GM23248 (cell line): Measurements from ENCODE around the gene TOM1L1. TPM values are rescaled to one million over a fixed set of nuclear protein-coding genes. Genes with fewer than 3 reads are reported as not detected.
A peak's percentile ranks its signal among the peaks of the same experiment; 100 is the strongest.

Source experiments
- DNase-seq: peaks from one replicate; pipeline ENCODE4 v3.0.0-alpha.2; 2015
- H2AFZ ChIP-seq: fragments of 200-600 bp; sonication (generic); 2 replicates; pipeline ENCODE4 v1.6.1; 2016; ENCODE audit warnings: antibody characterized with exemption
- H3F3A ChIP-seq: fragments of 200-600 bp; sonication (generic); 2 replicates; pipeline ENCODE4 v1.6.1; 2016; ENCODE audit warnings: mild to moderate bottlenecking, antibody characterized with exemption, mixed run types; ENCODE audit not compliant: insufficient read depth
- H3K27ac ChIP-seq: fragments of 200-600 bp; sonication (generic); 2 replicates; pipeline ENCODE4 v1.5.1; 2016; ENCODE audit warnings: mild to moderate bottlenecking
- H3K27me3 ChIP-seq: fragments of 200-600 bp; sonication (generic); replicated peaks from 2 replicates; pipeline ENCODE4 v1.6.1; 2016; ENCODE audit warnings: mild to moderate bottlenecking; ENCODE audit not compliant: insufficient read depth
- H3K36me3 ChIP-seq: fragments of 200-600 bp; sonication (generic); 2 replicates; pipeline ENCODE4 v1.6.1; 2016; ENCODE audit warnings: low read depth, mild to moderate bottlenecking
- H3K4me1 ChIP-seq: fragments of 200-600 bp; sonication (generic); 2 replicates; pipeline ENCODE4 v1.6.1; 2016; ENCODE audit warnings: mild to moderate bottlenecking; ENCODE audit not compliant: insufficient read depth
- H3K4me2 ChIP-seq: fragments of 200-600 bp; sonication (generic); one replicate; pipeline ENCODE4 v1.6.1; 2016; ENCODE audit warnings: mild to moderate bottlenecking; ENCODE audit not compliant: unreplicated experiment
- H3K4me3 ChIP-seq: fragments of 200-600 bp; sonication (generic); 2 replicates; pipeline ENCODE4 v1.5.1; 2016; ENCODE audit warnings: mild to moderate bottlenecking
- H3K79me2 ChIP-seq: fragments of 200-600 bp; sonication (generic); 2 replicates; pipeline ENCODE4 v1.6.1; 2016; ENCODE audit warnings: mild to moderate bottlenecking; ENCODE audit not compliant: insufficient read depth
- H3K9ac ChIP-seq: fragments of 200-600 bp; sonication (generic); 2 replicates; pipeline ENCODE4 v1.6.1; 2016; ENCODE audit warnings: mild to moderate bottlenecking
- H3K9me2 ChIP-seq: fragments of 200-600 bp; sonication (generic); 2 replicates; pipeline ENCODE4 v1.6.1; 2016; ENCODE audit warnings: mixed run types, mild to moderate bottlenecking, moderate library complexity; ENCODE audit not compliant: insufficient read depth
- H3K9me3 ChIP-seq: fragments of 200-600 bp; sonication (generic); one replicate; pipeline ENCODE4 v1.6.1; 2017; ENCODE audit warnings: low read depth
- H4K20me1 ChIP-seq: fragments of 200-600 bp; sonication (generic); 2 replicates; pipeline ENCODE4 v1.6.0; 2016; ENCODE audit not compliant: insufficient read depth
- EZH2 ChIP-seq: fragments of 200-600 bp; sonication (generic); IDR thresholded peaks from 2 replicates; pipeline ENCODE4 v1.6.1; 2018; ENCODE audit warnings: antibody characterized with exemption, mild to moderate bottlenecking; ENCODE audit not compliant: insufficient read depth, poor library complexity, severe bottlenecking
- EZH2phosphoT487 ChIP-seq: fragments of 200-600 bp; sonication (generic); IDR thresholded peaks from 2 replicates; pipeline ENCODE4 v1.6.1; 2018; ENCODE audit warnings: antibody characterized with exemption, moderate library complexity, mild to moderate bottlenecking, low read depth; ENCODE audit not compliant: insufficient read depth
- WGBS, 2 experiments: methylation state at CpG; one replicate each; pipeline ENCODE4 v1.1.6; 2015 to 2017; ENCODE audit warnings: low lambda C conversion rate in 2 of 2, low coverage in 1 of 2; ENCODE audit errors: missing lambda C conversion rate in 2 of 2; 5-methylcytosine and 5-hydroxymethylcytosine counted together
- in situ Hi-C: fragments of 300-500 bp; cut with MboI; formaldehyde crosslinking; loops from 2 replicates; pipeline ENCODE4 v1.15.0; 2020
- polyA plus RNA-seq: library from polyadenylated mRNA; unstranded; fragments of >200 nt; fragmentation: Nextera tagmentation; extraction: Ambion mirVana; gene quantifications from 2 replicates; pipeline ENCODE4 v1.2.1, GENCODE V29; 2016
- total RNA-seq: library from RNA; depleted of rRNA; stranded (reverse); fragments of >200 nt; shearing (Covaris generic); gene quantifications from 2 replicates; pipeline ENCODE4 v1.2.3, GENCODE V29; 2014

Gene TOM1L1
- total and polyA plus RNA-seq, 2 experiments from 2014 or later, result 5.5 to 13.1 TPM

GRCh38 chr17:54977744-54978143 is 77.1 kb downstream of the TOM1L1 start:
- no peak overlapping the region for H3K9ac ChIP-seq
- H2AFZ ChIP-seq, result no peak overlapping the region
- no peaks in the 10 kb centered on the region for H3K9me2 ChIP-seq
- H3K27ac ChIP-seq, result no peak overlapping the region
- peaks cover 12% of the 10 kb centered on the region for H3K79me2 ChIP-seq
- in situ Hi-C loops, result loop anchor here (25.0 kb wide), 1 partner anchor 535 kb away; the partner anchor contains the start of gene SMIM36
- no peaks in the 10 kb centered on the region for H4K20me1 ChIP-seq
- no peaks in the 10 kb centered on the region for H3K36me3 ChIP-seq
- 99 to 100% methylated on average over 2 of the region's 2 CpGs for WGBS, 2 experiments
- no peak overlapping the region for H3K4me3 ChIP-seq
- no peaks in the 10 kb centered on the region for H3K27me3 ChIP-seq
- no peak for DNase-seq
- H3K4me1 ChIP-seq, result no peaks in the 10 kb centered on the region
- no peak overlapping the region for H3K4me2 ChIP-seq
- peaks cover 3% of the 10 kb centered on the region; the same call in 1 of the 2 replicates for H3F3A ChIP-seq
- TF ChIP-seq EZH2, result no peak
- TF ChIP-seq EZH2phosphoT487, result no peak
- H3K9me3 ChIP-seq, result no peaks in the 10 kb centered on the region

DNA sequence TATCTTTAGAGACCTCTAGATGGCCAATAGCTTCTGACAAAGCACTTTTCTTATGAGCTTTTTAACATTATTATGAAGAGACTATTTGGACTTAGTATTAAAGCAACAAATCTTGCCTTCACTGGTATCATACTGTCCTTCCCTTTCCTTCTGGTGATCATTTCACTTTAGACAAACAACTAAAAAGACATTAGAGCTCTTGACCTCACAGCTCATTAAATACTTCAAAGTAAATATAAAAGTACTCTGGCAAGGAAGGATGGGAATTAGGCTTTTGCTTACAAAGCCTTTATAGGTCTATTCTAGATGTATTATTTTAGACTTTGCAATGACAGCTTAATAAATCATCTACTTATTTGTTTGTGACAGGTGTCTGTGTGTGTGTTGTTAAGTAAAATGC is 79.0 kb downstream of the TOM1L1 start:
- H3F3A ChIP-seq, result peaks cover 3% of the 10 kb centered on the region; the same call in 1 of the 2 replicates
- DNase-seq, result no peak
- H3K4me3 ChIP-seq, result no peak overlapping the region
- no peak overlapping the region for H3K27ac ChIP-seq
- H3K36me3 ChIP-seq, result no peaks in the 10 kb centered on the region
- no peaks in the 10 kb centered on the region for H4K20me1 ChIP-seq
- no peaks in the 10 kb centered on the region for H3K27me3 ChIP-seq
- H3K9me2 ChIP-seq, result no peaks in the 10 kb centered on the region; the same call in 1 of the 2 replicates
- no peaks in the 10 kb centered on the region for H3K9me3 ChIP-seq
- no peak overlapping the region for H3K9ac ChIP-seq
- no peak overlapping the region for H2AFZ ChIP-seq
- in situ Hi-C loops, result loop anchor here (25.0 kb wide), 1 partner anchor 533 kb away; the partner anchor contains the start of gene SMIM36
- TF ChIP-seq EZH2phosphoT487 (no peak), EZH2 (no peak)
- H3K4me1 ChIP-seq, result no peaks in the 10 kb centered on the region
- H3K79me2 ChIP-seq, result no peaks in the 10 kb centered on the region; the same call in 1 of the 2 replicates
- no peak overlapping the region for H3K4me2 ChIP-seq

DNA sequence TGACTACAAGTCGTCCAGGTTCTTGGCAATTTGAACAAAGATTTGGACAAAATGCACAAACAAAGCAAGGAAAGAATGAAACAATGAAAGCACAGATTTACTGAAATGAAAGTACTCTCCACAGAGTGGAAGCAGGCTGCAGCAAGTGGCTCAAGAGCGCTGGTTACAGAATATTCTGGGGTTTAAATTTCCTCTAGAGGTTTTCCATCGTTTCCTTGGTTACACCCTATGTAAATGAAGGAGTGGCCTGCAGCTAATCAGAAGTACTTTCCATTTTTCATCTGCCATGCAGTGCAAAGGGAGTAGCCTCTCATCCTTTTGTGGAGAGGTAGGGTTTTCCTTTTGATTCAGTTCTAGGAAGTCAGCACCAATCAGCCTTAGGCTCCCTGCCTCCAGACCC is 79.7 kb downstream of the TOM1L1 start:
- TF ChIP-seq EZH2 (no peak), EZH2phosphoT487 (no peak)
- peaks cover 6% of the 10 kb centered on the region for H3K4me1 ChIP-seq
- H4K20me1 ChIP-seq, result no peaks in the 10 kb centered on the region
- H2AFZ ChIP-seq, result no peak overlapping the region
- no peaks in the 10 kb centered on the region for H3K36me3 ChIP-seq
- H3K9me2 ChIP-seq, result no peaks in the 10 kb centered on the region; the same call in 1 of the 2 replicates
- in situ Hi-C loops, result loop anchor here (25.0 kb wide), 1 partner anchor 532 kb away; the partner anchor contains the start of gene SMIM36
- no peaks in the 10 kb centered on the region; the same call in 1 of the 2 replicates for H3K79me2 ChIP-seq
- H3K9ac ChIP-seq, result no peak overlapping the region
- H3F3A ChIP-seq, result peaks cover 3% of the 10 kb centered on the region; the same call in 1 of the 2 replicates
- H3K27me3 ChIP-seq, result no peaks in the 10 kb centered on the region
- no peak overlapping the region for H3K4me3 ChIP-seq
- no peak overlapping the region for H3K27ac ChIP-seq
- WGBS, 2 experiments, result 60 to 67% methylated on average over 3 of the region's 3 CpGs
- no peak overlapping the region for H3K4me2 ChIP-seq
- H3K9me3 ChIP-seq, result no peaks in the 10 kb centered on the region
- no peak for DNase-seq

GRCh38 chr17:54982399-54982798 is 81.7 kb downstream of the TOM1L1 start:
- Histone ChIP-seq H3F3A (peaks cover 3% of the 10 kb centered on the region; the same call in 1 of the 2 replicates), H3K27me3 (no peaks in the 10 kb centered on the region), H4K20me1 (no peaks in the 10 kb centered on the region), H2AFZ (no peak overlapping the region), H3K4me2 (no peak overlapping the region), H3K4me3 (no peak overlapping the region), H3K27ac (no peak overlapping the region), H3K79me2 (no peaks in the 10 kb centered on the region), H3K9me2 (no peaks in the 10 kb centered on the region; the same call in 1 of the 2 replicates), H3K9ac (no peak overlapping the region), H3K4me1 (peaks cover 11% of the 10 kb centered on the region), H3K36me3 (no peaks in the 10 kb centered on the region), H3K9me3 (no peaks in the 10 kb centered on the region)
- TF ChIP-seq EZH2 (no peak), EZH2phosphoT487 (no peak)
- in situ Hi-C loops, result loop anchor here (25.0 kb wide), 1 partner anchor 530 kb away; the partner anchor contains the start of gene SMIM36
- DNase-seq, result peak; percentile 19

GRCh38 chr17:54983260-54983659 is 82.6 kb downstream of the TOM1L1 start:
- Histone ChIP-seq H4K20me1 (no peaks in the 10 kb centered on the region), H3K4me3 (no peak overlapping the region), H3K9me2 (no peaks in the 10 kb centered on the region; the same call in 1 of the 2 replicates), H3K27me3 (no peaks in the 10 kb centered on the region), H3K9me3 (no peaks in the 10 kb centered on the region), H3K9ac (no peak overlapping the region), H3K4me1 (peaks cover 11% of the 10 kb centered on the region), H2AFZ (no peak overlapping the region), H3K4me2 (no peak overlapping the region), H3K79me2 (no peaks in the 10 kb centered on the region), H3K27ac (no peak overlapping the region), H3F3A (peaks cover 3% of the 10 kb centered on the region; the same call in 1 of the 2 replicates), H3K36me3 (no peaks in the 10 kb centered on the region)
- DNase-seq, result no peak
- no peak for TF ChIP-seq EZH2
- no peak for TF ChIP-seq EZH2phosphoT487
- in situ Hi-C loops, result loop anchor here (25.0 kb wide), 1 partner anchor 529 kb away; the partner anchor contains the start of gene SMIM36
